ENCODE results near the gene CLPSL1. TPM values are rescaled to one million over a fixed set of nuclear protein-coding genes. Genes with fewer than 3 reads are reported as not detected.

Gene CLPSL1
- total RNA-seq, 1 experiment from 2014 or later, result not detected

DNA sequence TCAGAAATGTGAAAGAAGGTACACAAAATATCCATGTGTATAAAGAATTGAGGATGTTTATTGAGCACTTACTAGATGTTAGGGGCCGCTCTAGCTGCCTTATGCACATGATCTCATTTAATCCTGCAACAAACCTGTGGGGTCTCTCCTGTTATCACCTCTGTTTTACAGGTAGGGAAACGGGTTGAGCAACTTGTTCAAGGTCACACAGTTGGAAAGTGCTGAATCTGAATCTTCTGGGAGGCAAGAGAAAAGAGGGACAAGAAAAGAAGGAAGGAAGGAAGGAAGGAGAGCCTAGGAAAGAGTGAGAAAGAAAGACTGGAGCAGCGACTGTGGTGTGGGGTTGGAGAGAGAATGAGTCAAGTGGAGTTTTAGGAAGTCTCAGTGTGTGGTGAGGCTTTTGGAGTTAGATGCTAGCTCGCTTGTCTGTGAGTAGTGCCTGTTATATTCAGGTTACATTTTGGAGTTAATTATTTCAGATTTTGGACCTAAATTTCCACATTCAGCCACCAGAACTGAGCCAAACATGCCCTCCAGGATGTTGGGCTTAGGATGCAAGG is 7.7 kb downstream of the CLPSL1 start:
- no peak for DNase-seq
- CTCF ChIA-PET, result no interaction called here

GRCh38 chr6:35790683-35791082 is 9.9 kb downstream of the CLPSL1 start:
- Histone ChIP-seq H3K4me1 (ENCODE audit: insufficient read depth, low read length) (no peaks in the 10 kb centered on the region), H3K27me3 (ENCODE audit: low read length) (peaks cover 35% of the 10 kb centered on the region), H3K4me3 (ENCODE audit: low read length) (no peak overlapping the region), H3K9me3 (ENCODE audit: low read length) (no peaks in the 10 kb centered on the region), H3K4me2 (ENCODE audit: low read length) (no peak overlapping the region), H3F3A (ENCODE audit: low read length, unreplicated experiment) (no peaks in the 10 kb centered on the region), H3K9ac (ENCODE audit: low read length) (no peak overlapping the region), H3K79me2 (ENCODE audit: low read length) (no peaks in the 10 kb centered on the region), H2AFZ (ENCODE audit: low read length) (no peak overlapping the region), H3K9me2 (replicated peaks; ENCODE audit: low read length) (no peaks in the 10 kb centered on the region), H4K20me1 (ENCODE audit: low read length) (no peaks in the 10 kb centered on the region), H3K36me3 (ENCODE audit: low read depth, low read length) (no peaks in the 10 kb centered on the region), H3K27ac (ENCODE audit: low read length) (no peak overlapping the region)
- ChIA-PET POLR2A (ENCODE audit: unreplicated experiment) (no interaction called here), CTCF (no interaction called here)
- no peak for ATAC-seq
- no peak for TF ChIP-seq EZH2phosphoT487 (IDR thresholded peaks at IDR 0.05; ENCODE audit: borderline replicate concordance, low read length)
- no TSS peak for BruUV-seq (replicated peaks)
- intact Hi-C loops (cut with micrococcal nuclease), result no loop called here
- no peak for DNase-seq

More for the DNA sequence above, 7.7 kb downstream of the CLPSL1 start:
- H2AFZ ChIP-seq (ENCODE audit: low read length), result no peak overlapping the region
- no peak overlapping the region for H3K4me3 ChIP-seq (ENCODE audit: low read length)
- H3K4me2 ChIP-seq (ENCODE audit: low read length), result no peak overlapping the region
- intact Hi-C loops (cut with micrococcal nuclease), result no loop called here
- no peaks in the 10 kb centered on the region for H3K4me1 ChIP-seq (ENCODE audit: insufficient read depth, low read length)
- no peaks in the 10 kb centered on the region for H4K20me1 ChIP-seq (ENCODE audit: low read length)
- ATAC-seq, result no peak
- H3K9ac ChIP-seq (ENCODE audit: low read length), result no peak overlapping the region
- no peaks in the 10 kb centered on the region for H3K79me2 ChIP-seq (ENCODE audit: low read length)
- H3K27ac ChIP-seq (ENCODE audit: low read length), result no peak overlapping the region
- BruUV-seq (replicated peaks), result no TSS peak
- TF ChIP-seq EZH2phosphoT487 (IDR thresholded peaks at IDR 0.05; ENCODE audit: borderline replicate concordance, low read length) (no peak), EZH2 (IDR thresholded peaks at IDR 0.05; ENCODE audit: low read length, unreplicated experiment) (no peak)
- TF ChIP-seq, protein P1, sequence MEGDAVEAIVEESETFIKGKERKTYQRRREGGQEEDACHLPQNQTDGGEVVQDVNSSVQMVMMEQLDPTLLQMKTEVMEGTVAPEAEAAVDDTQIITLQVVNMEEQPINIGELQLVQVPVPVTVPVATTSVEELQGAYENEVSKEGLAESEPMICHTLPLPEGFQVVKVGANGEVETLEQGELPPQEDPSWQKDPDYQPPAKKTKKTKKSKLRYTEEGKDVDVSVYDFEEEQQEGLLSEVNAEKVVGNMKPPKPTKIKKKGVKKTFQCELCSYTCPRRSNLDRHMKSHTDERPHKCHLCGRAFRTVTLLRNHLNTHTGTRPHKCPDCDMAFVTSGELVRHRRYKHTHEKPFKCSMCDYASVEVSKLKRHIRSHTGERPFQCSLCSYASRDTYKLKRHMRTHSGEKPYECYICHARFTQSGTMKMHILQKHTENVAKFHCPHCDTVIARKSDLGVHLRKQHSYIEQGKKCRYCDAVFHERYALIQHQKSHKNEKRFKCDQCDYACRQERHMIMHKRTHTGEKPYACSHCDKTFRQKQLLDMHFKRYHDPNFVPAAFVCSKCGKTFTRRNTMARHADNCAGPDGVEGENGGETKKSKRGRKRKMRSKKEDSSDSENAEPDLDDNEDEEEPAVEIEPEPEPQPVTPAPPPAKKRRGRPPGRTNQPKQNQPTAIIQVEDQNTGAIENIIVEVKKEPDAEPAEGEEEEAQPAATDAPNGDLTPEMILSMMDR (conservative IDR thresholded peaks at IDR 0.05; ENCODE audit: low read depth, low read length), result no peak
- H3K36me3 ChIP-seq (ENCODE audit: low read depth, low read length), result no peaks in the 10 kb centered on the region
- no peaks in the 10 kb centered on the region for H3K9me3 ChIP-seq (ENCODE audit: low read length)
- POLR2A ChIA-PET (ENCODE audit: unreplicated experiment), result no interaction called here
- no peaks in the 10 kb centered on the region for H3F3A ChIP-seq (ENCODE audit: low read length, unreplicated experiment)
- H3K27me3 ChIP-seq (ENCODE audit: low read length), result peaks cover 35% of the 10 kb centered on the region
- no peaks in the 10 kb centered on the region for H3K9me2 ChIP-seq (replicated peaks; ENCODE audit: low read length)

GRCh38 chr6:35794536-35795452 is 14.0 kb downstream of the CLPSL1 start:
- Histone ChIP-seq H3K9ac (ENCODE audit: low read length) (no peak overlapping the region), H3F3A (ENCODE audit: low read length, unreplicated experiment) (no peaks in the 10 kb centered on the region), H3K4me2 (ENCODE audit: low read length) (no peak overlapping the region), H3K79me2 (ENCODE audit: low read length) (no peaks in the 10 kb centered on the region), H3K36me3 (ENCODE audit: low read depth, low read length) (no peaks in the 10 kb centered on the region), H3K9me2 (replicated peaks; ENCODE audit: low read length) (no peaks in the 10 kb centered on the region), H3K4me3 (ENCODE audit: low read length) (no peak overlapping the region), H3K27ac (ENCODE audit: low read length) (no peak overlapping the region), H2AFZ (ENCODE audit: low read length) (no peak overlapping the region), H3K9me3 (ENCODE audit: low read length) (no peaks in the 10 kb centered on the region), H3K27me3 (ENCODE audit: low read length) (peaks cover 4% of the 10 kb centered on the region; the same call in 1 of the 2 replicates), H4K20me1 (ENCODE audit: low read length) (no peaks in the 10 kb centered on the region), H3K4me1 (ENCODE audit: insufficient read depth, low read length) (no peaks in the 10 kb centered on the region)
- POLR2A ChIA-PET (ENCODE audit: unreplicated experiment), result no interaction called here
- TF ChIP-seq, protein P1 (conservative IDR thresholded peaks at IDR 0.05; ENCODE audit: low read depth, low read length), result no peak
- TF ChIP-seq EZH2 (IDR thresholded peaks at IDR 0.05; ENCODE audit: low read length, unreplicated experiment) (no peak), EZH2phosphoT487 (IDR thresholded peaks at IDR 0.05; ENCODE audit: borderline replicate concordance, low read length) (no peak)
- BruUV-seq (replicated peaks), result no TSS peak
- ATAC-seq (no peak), DNase-seq (no peak)
- CTCF ChIA-PET, result no interaction called here
- intact Hi-C loops (cut with micrococcal nuclease), result no loop called here

Measured in PC-3 (cell line).